GM06990 (cell line): ENCODE results near the gene BRI3.

ENCODE experiments used
- DNase-seq: peaks from one replicate; pipeline ENCODE4 v3.0.0-alpha.2; 2011; ENCODE audit not compliant: insufficient read length; ENCODE audit errors: extremely low read depth
- H3K27me3 ChIP-seq: replicated peaks from 2 replicates; pipeline ENCODE4 v1.6.0; 2011; ENCODE audit warnings: low read length; ENCODE audit not compliant: control insufficient read depth, insufficient read depth
- H3K36me3 ChIP-seq: 2 replicates; pipeline ENCODE4 v1.5.1; 2011; ENCODE audit warnings: low read length; ENCODE audit not compliant: control insufficient read depth, insufficient read depth
- H3K4me3 ChIP-seq: replicated peaks from 2 replicates; pipeline ENCODE4 v1.5.1; 2011; ENCODE audit warnings: low read depth, mild to moderate bottlenecking, control low read depth, low read length
- CTCF ChIP-seq: IDR thresholded peaks from 2 replicates; pipeline ENCODE4 v1.5.1; 2011; ENCODE audit warnings: low read length, control low read depth, mild to moderate bottlenecking, inconsistent platforms; ENCODE audit not compliant: insufficient read depth, poor library complexity, severe bottlenecking

The BRI3 gene

GRCh38 chr7:98321301-98321700, 39.8 kb downstream of the BRI3 start:
- no peaks in the 10 kb centered on the region for H3K27me3 ChIP-seq
- peaks cover 16% of the 10 kb centered on the region for H3K36me3 ChIP-seq
- H3K4me3 ChIP-seq = no peak overlapping the region
- no peak for DNase-seq
- TF ChIP-seq CTCF = no peak

GRCh38 chr7:98322331-98323270, 41.1 kb downstream of the BRI3 start:
- no peak for TF ChIP-seq CTCF
- no peak for DNase-seq
- H3K27me3 ChIP-seq = no peaks in the 10 kb centered on the region
- H3K4me3 ChIP-seq = no peak overlapping the region
- peaks cover 11% of the 10 kb centered on the region for H3K36me3 ChIP-seq

- no peak for TF ChIP-seq CTCF
- peaks cover 10% of the 10 kb centered on the region for H3K36me3 ChIP-seq
- no peak overlapping the region for H3K4me3 ChIP-seq
- no peak for DNase-seq
- H3K27me3 ChIP-seq = no peaks in the 10 kb centered on the region
Observed at GRCh38 chr7:98323597-98324322, 42.3 kb downstream of the BRI3 start.

GRCh38 chr7:98324782-98325181, 43.3 kb downstream of the BRI3 start:
- no peak for DNase-seq
- H3K27me3 ChIP-seq = no peaks in the 10 kb centered on the region
- H3K4me3 ChIP-seq = no peak overlapping the region
- TF ChIP-seq CTCF = no peak
- peaks cover 7% of the 10 kb centered on the region for H3K36me3 ChIP-seq

GRCh38 chr7:98329100-98329790, 47.8 kb downstream of the BRI3 start:
- Histone ChIP-seq H3K4me3 (no peak overlapping the region), H3K27me3 (no peaks in the 10 kb centered on the region), H3K36me3 (peaks cover 7% of the 10 kb centered on the region)
- no peak for TF ChIP-seq CTCF
- DNase-seq = no peak
